ENCODE measurements around the gene ADGRD1. TPM values are rescaled to one million over a fixed set of nuclear protein-coding genes. Genes with fewer than 3 reads are reported as not detected.

ADGRD1 gene
- total and polyA plus RNA-seq, 2 of the 8 experiments (the other 6 are each of a cell fraction or from before 2014, with no cell fraction given), result 0.36 to 0.48 TPM

DNA sequence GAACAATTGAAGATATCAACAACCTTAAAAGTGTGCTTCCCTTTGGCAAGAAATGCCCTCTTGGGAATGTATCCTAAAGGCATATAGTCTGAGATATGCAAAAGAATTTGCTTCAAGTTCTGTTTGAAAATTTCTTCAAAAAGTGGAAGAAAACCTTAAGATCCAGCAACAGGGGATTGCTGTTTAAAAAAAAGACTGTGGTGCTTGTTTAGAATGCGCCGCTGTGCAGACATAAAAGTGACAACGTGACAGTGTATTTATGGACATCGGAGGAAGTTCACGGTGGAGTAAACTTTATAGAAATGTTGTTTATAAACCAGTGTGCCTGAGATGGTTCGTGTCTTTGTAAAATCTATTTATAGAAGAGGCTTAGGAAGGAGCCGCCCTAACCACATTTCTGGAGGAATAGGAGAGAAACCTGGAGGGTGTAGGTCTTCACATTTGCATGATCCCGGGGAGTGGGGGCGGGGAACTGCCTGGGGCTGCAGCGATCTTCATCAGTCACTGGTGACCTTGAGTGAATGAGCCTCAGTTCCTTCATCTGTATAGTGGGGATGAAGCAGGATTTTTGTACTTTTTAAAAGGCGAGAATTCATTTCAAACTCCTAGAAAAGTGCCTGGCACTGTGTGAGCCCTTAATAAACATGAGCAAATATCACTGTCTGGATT is 27.5 kb downstream of the ADGRD1 start:
- Histone ChIP-seq H4K20me1 (replicated peaks in 1 of 2; ENCODE audit: control insufficient read depth in 1 of 2, insufficient read depth in 2 of 2, low read length in 2 of 2) (no peaks in the 10 kb centered on the region), H2BK15ac (ENCODE audit: low read length) (no peak overlapping the region), H2AFZ (ENCODE audit: low read length) (no peak overlapping the region), H3K9me3 (ENCODE audit: insufficient read depth in 2 of 2, low read depth in 1 of 2, low read length in 1 of 2) (no peaks in the 10 kb centered on the region), H3K14ac (ENCODE audit: insufficient read length) (no peak overlapping the region), H3K56ac (replicated peaks; ENCODE audit: insufficient read length, low read depth, low read length) (no peak overlapping the region), H3K4me3 (ENCODE audit: extremely low read depth in 1 of 4, insufficient read depth in 2 of 4, low read depth in 3 of 4, low read length in 4 of 4) (no peak overlapping the region), H3K23ac (ENCODE audit: insufficient read length) (no peak overlapping the region), H3K23me2 (ENCODE audit: low read depth, low read length) (no peaks in the 10 kb centered on the region), H3K18ac (ENCODE audit: extremely low read depth, low read length) (no peak overlapping the region), H3K4me2 (ENCODE audit: insufficient read depth in 1 of 2, low read depth in 2 of 2, low read length in 2 of 2) (no peak overlapping the region), H2BK5ac (ENCODE audit: low read depth, low read length) (no peak overlapping the region), H3K79me1 (ENCODE audit: low read depth, low read length) (no peaks in the 10 kb centered on the region), H3K27ac (ENCODE audit: low read depth, low read length) (no peak overlapping the region), H3K9ac (replicated peaks in 1 of 4; ENCODE audit: extremely low read depth in 1 of 4, low read depth in 3 of 4, low read length in 3 of 4) (no peak overlapping the region), H2BK12ac (ENCODE audit: low read depth, low read length) (no peak overlapping the region), H2BK120ac (replicated peaks; ENCODE audit: low read depth, low read length) (no peak overlapping the region), H2AK5ac (ENCODE audit: low read depth, low read length) (no peak overlapping the region), H3K79me2 (ENCODE audit: control insufficient read depth in 1 of 2, insufficient read depth in 2 of 2, low read length in 2 of 2) (no peaks in the 10 kb centered on the region), H4K91ac (replicated peaks; ENCODE audit: insufficient read length, low read length) (no peak overlapping the region), H4K8ac (ENCODE audit: extremely low read depth, insufficient read depth, low read length) (no peak overlapping the region), H3K4me1 (replicated peaks in 1 of 4; ENCODE audit: control insufficient read depth in 3 of 4, insufficient read depth in 4 of 4, low read length in 3 of 4) (peaks cover 0 to 2% (median 0%) of the 10 kb centered on the region in 4 experiments; a peak in 2 of 7 replicates), H3K27me3 (replicated peaks in 1 of 4; ENCODE audit: control insufficient read depth in 3 of 4, extremely low read depth in 1 of 4, insufficient read depth in 3 of 4, low read length in 3 of 4) (no peaks in the 10 kb centered on the region; a peak in 1 of 7 replicates), H3K4ac (replicated peaks; ENCODE audit: insufficient read length, low read depth, low read length) (no peak overlapping the region), H4K5ac (ENCODE audit: insufficient read length, low read depth, low read length) (no peak overlapping the region), H3K36me3 (ENCODE audit: control insufficient read depth in 2 of 4, insufficient read depth in 4 of 4, low read length in 3 of 4) (no peaks in the 10 kb centered on the region), H2BK20ac (ENCODE audit: low read length) (no peak overlapping the region)
- FAIRE-seq, result no peak
- WGBS, 2 experiments (ENCODE audit: extremely low coverage in 1 of 2, insufficient coverage in 1 of 2, insufficient read length in 1 of 2, insufficient replicate concordance in 2 of 2, low coverage in 1 of 2, low lambda C conversion rate in 2 of 2, missing lambda C conversion rate in 1 of 2), result 82% methylated on average over 10 of the region's 11 CpGs; no CpG with 5 or more reads in 1 of the 2 experiments
- ChIA-PET POLR2A (ENCODE audit: partially characterized antibody) (no interaction called here), CTCF (ENCODE audit: partially characterized antibody) (no interaction called here)
- TF ChIP-seq KDM1A (IDR thresholded peaks at IDR 0.05; ENCODE audit: borderline replicate concordance, low read length), result peak; percentile 87; the same call in 1 of the 2 replicates
- no peak for TF ChIP-seq HDAC2 (IDR thresholded peaks at IDR 0.05; ENCODE audit: borderline replicate concordance in 1 of 2, low read depth in 2 of 2, low read length in 2 of 2)
- no peak for DNase-seq (ENCODE audit: low read depth in 1 of 2, low spot score in 2 of 2)

Measured in H1 (cell line).